PC-9 (cell line): Measurements from ENCODE around the gene TCTN2. TPM values are rescaled to one million over a fixed set of nuclear protein-coding genes. Genes with fewer than 3 reads are reported as not detected.

Experiments used
- BruUV-seq: library from RNA; stranded (reverse); fragments of 400-500 nt; replicated peaks from 2 replicates; lab custom pipeline; 2021; lab: Mats Ljungman, UMichigan
- CTCF ChIA-PET: fragments of 300-600 bp; sonication (Branson Sonifier 250); formaldehyde crosslinking; loops from one replicate; lab custom pipeline; 2022; ENCODE audit warnings: antibody characterized with exemption; lab: Charles Lee
- POLR2A ChIA-PET: fragments of 300-600 bp; sonication (Branson Sonifier 250); formaldehyde crosslinking; loops from one replicate; lab custom pipeline; 2022; ENCODE audit warnings: antibody characterized with exemption; ENCODE audit not compliant: unreplicated experiment; lab: Charles Lee
- DNase-seq, 2 experiments: peaks; one replicate each; pipeline versions ENCODE4 v3.0.0 to v3.0.0-alpha.2; 2015 to 2022; ENCODE audit warnings: mixed read lengths in 1 of 2
- H2AFZ ChIP-seq: fragments of 200-600 bp; sonication (generic); 2 replicates; pipeline ENCODE4 v1.8.1; 2017; ENCODE audit warnings: antibody characterized with exemption
- H3F3A ChIP-seq: fragments of 200-600 bp; sonication (generic); 2 replicates; pipeline ENCODE4 v1.8.1; 2017; ENCODE audit warnings: antibody characterized with exemption, mild to moderate bottlenecking, low read depth; ENCODE audit not compliant: insufficient read depth
- H3K27ac ChIP-seq: fragments of 200-600 bp; sonication (generic); 2 replicates; pipeline ENCODE4 v1.6.1; 2016; ENCODE audit warnings: mixed run types
- H3K27me3 ChIP-seq: fragments of 200-600 bp; sonication (generic); 2 replicates; pipeline ENCODE4 v1.6.1; 2016; ENCODE audit warnings: low read depth, mixed run types; ENCODE audit not compliant: insufficient read depth
- H3K36me3 ChIP-seq: fragments of 200-600 bp; sonication (generic); 2 replicates; pipeline ENCODE4 v1.6.1; 2016; ENCODE audit warnings: low read depth, mixed run types
- H3K4me1 ChIP-seq: fragments of 200-600 bp; sonication (generic); replicated peaks from 2 replicates; pipeline ENCODE4 v1.6.1; 2016; ENCODE audit warnings: mixed run types; ENCODE audit not compliant: insufficient read depth
- H3K4me2 ChIP-seq: fragments of 200-600 bp; sonication (generic); 2 replicates; pipeline ENCODE4 v1.6.1; 2017; ENCODE audit warnings: mixed run types
- H3K4me3 ChIP-seq: fragments of 200-600 bp; sonication (generic); 2 replicates; pipeline ENCODE4 v1.6.1; 2016; ENCODE audit warnings: mixed run types
- H3K79me2 ChIP-seq: fragments of 200-600 bp; sonication (generic); 2 replicates; pipeline ENCODE4 v1.6.1; 2017; ENCODE audit warnings: low read depth, mixed run types
- H3K9me2 ChIP-seq: fragments of 200-600 bp; sonication (generic); 2 replicates; pipeline ENCODE4 v1.8.1; 2017; ENCODE audit warnings: mild to moderate bottlenecking; ENCODE audit not compliant: insufficient read depth
- H3K9me3 ChIP-seq: fragments of 200-600 bp; sonication (generic); 2 replicates; pipeline ENCODE4 v1.8.1; 2016; ENCODE audit warnings: low read depth; ENCODE audit not compliant: insufficient read depth
- H4K20me1 ChIP-seq: fragments of 200-600 bp; sonication (generic); 2 replicates; pipeline ENCODE4 v1.8.1; 2017; ENCODE audit not compliant: insufficient read depth
- EZH2 ChIP-seq: fragments of 200-600 bp; sonication (generic); IDR thresholded peaks from 2 replicates; pipeline ENCODE4 v1.8.0; 2017; ENCODE audit warnings: antibody characterized with exemption, low read depth
- intact Hi-C: fragments of 100-400 bp; cut with micrococcal nuclease; formaldehyde crosslinking; loops from one replicate; pipeline ENCODE4 v1.10.0; 2022; ENCODE audit not compliant: unreplicated experiment
- total RNA-seq: library from RNA; stranded (reverse); gene quantifications from 2 replicates; pipeline ENCODE4 v1.2.3, GENCODE V29; 2021
- TF ChIP-seq, protein P1 (sequence below): fragments of 200-600 bp; sonication (generic); conservative IDR thresholded peaks from 2 replicates; pipeline ENCODE4 v1.6.1; 2017; ENCODE audit warnings: mixed run types, antibody characterized with exemption, mild to moderate bottlenecking, moderate library complexity

The TCTN2 gene
- total RNA-seq, 1 experiment from 2014 or later, result 21.9 TPM

DNA sequence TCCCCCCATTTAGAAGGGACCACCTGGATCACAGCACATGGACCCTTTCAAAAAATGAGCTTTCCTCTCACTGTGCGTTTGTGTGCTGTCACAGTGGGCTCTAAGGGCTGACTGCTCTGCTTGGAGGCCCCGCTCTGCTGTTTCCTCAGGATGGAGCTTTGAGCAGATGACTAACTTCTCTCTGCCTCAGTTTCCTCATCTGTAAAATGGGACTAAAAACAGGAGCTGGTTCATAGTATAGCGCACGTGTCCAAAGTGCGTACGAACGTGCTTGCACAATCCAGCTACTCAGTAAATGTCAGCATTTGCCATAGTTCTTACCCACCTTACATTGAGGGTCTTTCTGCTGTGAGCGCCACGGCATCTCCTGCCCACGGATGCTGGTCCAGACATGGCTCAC, 78.4 kb downstream of the TCTN2 start:
- Histone ChIP-seq H3K4me2 (no peak overlapping the region), H3K4me1 (no peaks in the 10 kb centered on the region), H3F3A (no peaks in the 10 kb centered on the region), H3K9me2 (no peaks in the 10 kb centered on the region), H3K36me3 (no peaks in the 10 kb centered on the region), H3K27ac (no peak overlapping the region), H2AFZ (no peak overlapping the region), H3K27me3 (no peaks in the 10 kb centered on the region), H3K9me3 (no peaks in the 10 kb centered on the region), H4K20me1 (no peaks in the 10 kb centered on the region), H3K4me3 (no peak overlapping the region), H3K79me2 (no peaks in the 10 kb centered on the region)
- no peak for DNase-seq
- TF ChIP-seq, protein P1, sequence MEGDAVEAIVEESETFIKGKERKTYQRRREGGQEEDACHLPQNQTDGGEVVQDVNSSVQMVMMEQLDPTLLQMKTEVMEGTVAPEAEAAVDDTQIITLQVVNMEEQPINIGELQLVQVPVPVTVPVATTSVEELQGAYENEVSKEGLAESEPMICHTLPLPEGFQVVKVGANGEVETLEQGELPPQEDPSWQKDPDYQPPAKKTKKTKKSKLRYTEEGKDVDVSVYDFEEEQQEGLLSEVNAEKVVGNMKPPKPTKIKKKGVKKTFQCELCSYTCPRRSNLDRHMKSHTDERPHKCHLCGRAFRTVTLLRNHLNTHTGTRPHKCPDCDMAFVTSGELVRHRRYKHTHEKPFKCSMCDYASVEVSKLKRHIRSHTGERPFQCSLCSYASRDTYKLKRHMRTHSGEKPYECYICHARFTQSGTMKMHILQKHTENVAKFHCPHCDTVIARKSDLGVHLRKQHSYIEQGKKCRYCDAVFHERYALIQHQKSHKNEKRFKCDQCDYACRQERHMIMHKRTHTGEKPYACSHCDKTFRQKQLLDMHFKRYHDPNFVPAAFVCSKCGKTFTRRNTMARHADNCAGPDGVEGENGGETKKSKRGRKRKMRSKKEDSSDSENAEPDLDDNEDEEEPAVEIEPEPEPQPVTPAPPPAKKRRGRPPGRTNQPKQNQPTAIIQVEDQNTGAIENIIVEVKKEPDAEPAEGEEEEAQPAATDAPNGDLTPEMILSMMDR, result no peak
- TF ChIP-seq EZH2, result no peak
- intact Hi-C loops, result no loop called here
- ChIA-PET CTCF (no interaction called here), POLR2A (no interaction called here)
- BruUV-seq, result no TSS peak

DNA sequence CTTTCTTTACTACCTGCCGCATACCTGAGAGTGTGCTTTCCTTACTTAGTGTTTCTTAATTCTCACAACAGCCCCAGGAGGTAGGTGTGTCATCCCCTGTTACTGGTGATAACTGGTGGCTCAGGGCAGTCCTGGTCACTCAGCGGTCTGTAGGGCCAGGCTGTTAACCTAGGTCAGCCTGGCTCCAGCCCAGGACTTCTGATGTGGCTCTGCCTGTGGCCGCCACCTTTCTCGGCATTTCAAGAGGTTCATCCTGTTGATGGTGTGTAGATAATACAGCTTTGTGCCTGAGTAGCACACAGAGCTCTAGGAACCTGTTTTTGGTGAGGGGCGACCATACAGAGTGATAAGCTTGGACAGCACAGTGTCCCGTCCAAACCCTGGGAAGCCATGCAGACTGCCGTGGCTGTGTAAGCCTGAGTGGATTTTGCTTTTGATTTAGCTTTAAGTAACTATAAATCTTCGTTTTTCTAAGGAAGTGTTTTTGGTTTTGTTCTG, 79.3 kb downstream of the TCTN2 start:
- Histone ChIP-seq H3F3A (no peaks in the 10 kb centered on the region), H3K9me2 (no peaks in the 10 kb centered on the region), H3K27ac (no peak overlapping the region), H3K4me3 (no peak overlapping the region), H3K27me3 (no peaks in the 10 kb centered on the region), H3K79me2 (no peaks in the 10 kb centered on the region), H3K9me3 (no peaks in the 10 kb centered on the region), H3K4me1 (no peaks in the 10 kb centered on the region), H4K20me1 (no peaks in the 10 kb centered on the region), H3K4me2 (no peak overlapping the region), H2AFZ (no peak overlapping the region), H3K36me3 (no peaks in the 10 kb centered on the region; the same call in 1 of the 2 replicates)
- intact Hi-C loops, result no loop called here
- no peak for DNase-seq
- BruUV-seq, result no TSS peak
- TF ChIP-seq EZH2, result no peak
- TF ChIP-seq, protein P1, result no peak
- CTCF ChIA-PET, result no interaction called here
- POLR2A ChIA-PET, result no interaction called here

DNA sequence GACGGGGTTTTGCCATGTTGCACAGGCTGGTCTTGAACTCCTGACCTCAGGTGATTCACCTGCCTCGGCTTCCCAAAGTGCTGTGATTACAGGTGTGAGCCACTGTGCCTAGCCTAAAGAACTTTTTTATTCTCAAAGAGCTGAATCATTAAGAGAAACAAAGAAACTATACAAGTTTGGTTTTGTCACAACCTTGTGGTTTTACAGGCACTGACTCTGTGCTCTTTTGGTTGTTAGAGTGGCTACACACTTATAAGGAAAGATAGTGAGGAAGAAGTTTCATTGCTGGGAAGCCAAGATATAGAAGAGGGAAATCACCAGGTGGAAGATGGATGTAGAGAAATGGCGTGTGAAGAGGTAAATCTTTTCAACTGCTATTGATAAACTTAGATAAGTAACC, 81.1 kb downstream of the TCTN2 start:
- ChIA-PET CTCF (no interaction called here), POLR2A (no interaction called here)
- intact Hi-C loops, result no loop called here
- no peaks in the 10 kb centered on the region for H3K27me3 ChIP-seq
- H4K20me1 ChIP-seq, result no peaks in the 10 kb centered on the region
- H2AFZ ChIP-seq, result no peak overlapping the region
- no peak overlapping the region for H3K4me2 ChIP-seq
- H3K9me3 ChIP-seq, result no peaks in the 10 kb centered on the region
- no peaks in the 10 kb centered on the region for H3K79me2 ChIP-seq
- BruUV-seq, result no TSS peak
- TF ChIP-seq, protein P1, result no peak
- TF ChIP-seq EZH2, result no peak
- H3K27ac ChIP-seq, result no peak overlapping the region
- no peak for DNase-seq
- H3K36me3 ChIP-seq, result no peaks in the 10 kb centered on the region; the same call in 1 of the 2 replicates
- H3F3A ChIP-seq, result no peaks in the 10 kb centered on the region
- no peak overlapping the region for H3K4me3 ChIP-seq
- H3K4me1 ChIP-seq, result no peaks in the 10 kb centered on the region
- H3K9me2 ChIP-seq, result no peaks in the 10 kb centered on the region
